Colon (tissue), 2 donors: ENCODE data around the gene UBE2F.

Experiments
- FAIRE-seq: peaks from 2 replicates; lab custom pipeline; 2012; peaks lifted over from hg19 to GRCh38; lab: Jason Lieb, UNC
- donor health status: control.
- donor health status: control.

The UBE2F gene

DNA sequence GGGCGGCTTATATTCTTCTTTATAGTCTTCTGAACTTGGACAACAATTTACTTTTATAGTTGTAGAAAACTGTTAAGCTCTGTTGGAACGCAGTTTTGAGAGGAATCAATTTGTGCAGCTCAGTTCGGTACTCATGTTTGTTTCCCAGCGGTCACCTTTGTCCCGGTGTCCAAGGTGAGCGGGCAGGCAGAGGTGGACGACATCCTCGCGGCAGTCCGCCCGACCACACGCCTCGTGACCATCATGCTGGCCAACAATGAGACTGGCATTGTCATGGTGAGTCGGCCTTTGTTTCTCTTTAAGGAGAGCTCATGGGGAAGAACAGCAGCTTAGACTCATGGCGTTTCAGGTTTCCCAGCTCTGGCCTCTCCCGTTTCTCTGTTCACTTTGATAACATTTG is 114.7 kb downstream of the UBE2F start:
- no peak for FAIRE-seq

DNA sequence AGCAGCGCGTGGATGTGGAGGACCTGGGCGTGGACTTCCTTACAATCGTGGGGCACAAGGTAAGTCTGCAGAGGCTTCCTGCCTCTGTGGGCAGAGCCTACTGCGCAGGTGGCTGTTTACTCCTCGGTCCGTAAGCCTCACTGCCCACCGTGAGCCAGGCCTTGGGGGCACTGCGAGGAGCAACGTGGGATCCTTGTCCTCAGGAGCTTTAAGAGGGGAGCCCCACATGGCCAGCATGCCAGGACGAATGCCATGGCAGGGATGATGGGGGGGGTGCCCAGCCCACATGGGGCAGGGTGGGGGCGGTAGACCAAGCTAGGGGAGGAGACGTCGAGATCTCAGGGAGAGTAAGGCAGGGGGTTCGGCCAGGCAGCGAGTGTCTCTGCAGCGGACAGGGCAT is 115.3 kb downstream of the UBE2F start:
- FAIRE-seq, result no peak

DNA sequence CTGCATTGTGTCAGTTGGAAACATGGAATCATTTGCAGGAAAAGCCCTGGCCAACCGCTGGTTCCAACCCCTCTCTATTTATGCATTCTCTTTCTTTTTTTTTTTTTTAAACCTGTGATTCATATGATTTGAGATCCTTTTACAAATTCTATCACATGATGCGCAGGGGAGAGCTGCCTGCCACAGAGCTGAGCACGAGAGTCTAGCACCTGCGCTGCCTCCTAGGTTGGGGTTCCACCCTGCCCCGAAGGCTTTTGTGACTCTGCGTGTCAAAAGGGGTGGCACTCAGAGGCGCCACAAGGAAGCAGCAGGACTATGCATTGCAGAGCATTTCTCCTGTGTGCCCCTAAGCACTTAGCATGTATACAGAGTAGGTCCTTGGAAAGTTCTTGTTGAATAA is 116.0 kb downstream of the UBE2F start:
- FAIRE-seq, result no peak

DNA sequence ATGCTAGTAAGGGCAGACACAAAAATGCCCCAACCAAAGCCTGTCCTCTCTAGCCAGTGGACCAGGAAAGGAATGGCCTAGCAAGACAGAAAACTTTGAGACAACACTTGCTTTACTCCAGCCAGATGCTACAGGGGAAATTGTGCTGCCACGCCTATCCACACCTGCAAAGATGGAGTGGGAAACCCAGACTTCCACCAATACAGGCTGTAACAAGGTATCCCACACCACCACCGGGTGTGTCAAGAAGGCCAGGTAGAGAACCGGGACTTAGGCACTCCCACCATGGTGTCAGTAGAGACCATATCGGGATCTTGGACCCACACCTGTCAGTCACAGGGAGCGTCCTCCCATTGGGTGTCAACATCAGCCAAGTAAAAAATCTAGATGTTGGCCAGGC is 117.1 kb downstream of the UBE2F start:
- FAIRE-seq, result no peak

DNA sequence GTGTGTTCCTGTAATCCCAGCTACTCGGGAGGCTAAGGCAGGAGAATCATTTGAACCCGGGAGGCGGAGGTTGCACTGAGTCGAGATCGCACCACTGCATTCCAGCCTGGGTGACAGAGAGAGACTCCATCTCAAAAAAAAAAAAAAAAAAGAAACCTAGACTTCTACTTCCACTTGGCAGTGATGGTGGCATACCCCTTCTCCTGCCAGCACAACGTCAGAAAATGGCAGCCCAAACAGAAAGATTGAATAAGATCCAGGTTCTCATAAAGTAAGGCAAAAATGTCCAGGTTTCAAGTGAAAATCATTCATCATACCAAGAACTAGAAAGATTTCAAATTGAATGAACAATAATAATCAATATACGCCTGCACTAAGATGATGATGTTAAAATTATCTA is 117.9 kb downstream of the UBE2F start:
- FAIRE-seq, result no peak

DNA sequence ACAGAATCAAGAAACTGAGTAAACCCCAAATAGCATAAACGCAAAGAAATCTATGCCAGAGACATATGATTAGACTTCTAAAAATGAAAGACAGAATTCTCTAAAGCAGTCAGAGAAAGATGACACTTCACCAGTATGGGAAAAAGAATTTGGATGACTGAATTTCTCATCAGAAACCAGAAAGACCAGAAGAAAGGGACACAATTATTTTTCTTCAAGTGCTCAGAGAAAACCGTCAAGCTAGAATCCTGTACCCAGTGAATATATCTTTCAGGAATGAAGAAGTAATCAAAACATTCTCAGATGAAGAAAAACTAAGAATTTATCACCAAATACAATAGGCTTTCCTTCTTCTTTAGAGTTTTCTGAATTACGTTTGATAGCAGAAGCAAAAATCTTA is 119.1 kb downstream of the UBE2F start:
- no peak for FAIRE-seq

DNA sequence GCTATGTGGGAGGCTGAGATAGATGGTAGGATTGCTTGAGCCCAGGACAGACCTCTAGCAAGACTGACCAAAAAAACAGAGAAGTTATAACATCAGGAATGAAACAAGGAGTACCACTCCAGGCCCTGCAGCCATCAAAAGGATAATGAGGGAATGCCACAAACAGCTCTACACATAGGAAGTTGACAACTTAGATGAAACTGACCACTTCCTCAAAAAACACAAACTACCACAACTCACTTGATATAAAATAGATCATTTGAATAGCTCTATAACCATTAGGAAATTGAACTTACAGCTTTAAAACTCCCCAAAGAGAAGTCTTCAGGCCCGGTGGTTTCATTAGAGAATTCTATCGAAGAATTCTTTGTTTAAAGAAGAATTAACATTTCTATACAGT is 120.4 kb downstream of the UBE2F start:
- no peak for FAIRE-seq

DNA sequence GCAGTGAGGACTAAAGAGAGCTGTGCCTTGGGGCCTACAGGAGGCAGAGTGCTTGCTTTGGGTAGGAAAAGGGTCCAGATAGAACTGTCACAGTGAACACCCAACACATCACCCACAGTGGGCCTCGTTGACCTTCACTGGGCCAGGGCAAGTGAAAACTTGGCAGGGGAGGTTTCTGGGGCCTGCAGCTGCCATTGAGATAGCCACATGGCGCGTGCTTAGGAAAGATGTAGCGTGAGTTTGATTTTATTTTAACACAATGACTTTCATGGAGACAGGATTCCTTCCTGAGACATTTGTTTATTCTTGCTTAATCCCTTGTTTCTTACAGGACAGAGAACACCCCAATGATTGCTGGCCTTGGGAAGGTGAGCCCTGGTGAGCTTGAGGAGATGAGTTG is 124.1 kb downstream of the UBE2F start:
- no peak for FAIRE-seq

DNA sequence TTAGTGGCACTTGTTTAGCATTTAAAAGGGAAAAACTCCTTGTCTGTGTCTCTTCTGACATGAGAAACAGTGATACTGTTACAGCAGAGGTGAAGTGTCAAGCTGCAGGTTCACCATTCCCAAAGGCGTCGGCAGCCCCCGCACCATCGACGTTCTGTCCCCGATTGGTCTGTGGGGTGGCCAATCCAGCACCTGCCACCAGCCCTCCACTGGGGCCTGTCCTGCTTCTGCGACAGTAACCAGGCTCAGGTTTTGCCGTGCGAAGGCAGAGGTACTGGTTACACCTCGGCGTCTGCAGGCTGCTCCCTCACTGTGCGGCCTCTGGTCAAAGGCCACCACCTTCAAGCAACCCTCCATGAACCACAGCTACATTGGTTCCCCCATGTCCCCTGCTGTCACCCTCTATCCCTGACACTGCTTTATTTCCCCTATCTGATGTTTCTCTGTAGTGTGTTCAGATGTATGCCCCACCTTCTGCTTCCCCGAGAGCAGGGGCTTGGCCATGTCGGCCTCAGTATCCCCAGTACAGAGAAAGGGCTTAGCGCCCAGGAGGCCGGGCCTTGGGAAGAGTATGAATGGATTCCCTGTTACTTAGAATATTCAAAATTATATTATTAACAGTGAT is 124.7 kb downstream of the UBE2F start:
- no peak for FAIRE-seq
